Liver (tissue), 3 donors: ENCODE results near the gene NXN.

Source experiments
- CTCF ChIP-seq: fragments of 150-350 bp; IDR thresholded peaks from 2 replicates; pipeline ENCODE4 v1.5.1; 2017; ENCODE audit warnings: improper control_type of control experiment, low read depth, low read length; ENCODE audit not compliant: missing input control
- HNF4A ChIP-seq, 2 donors: conservative IDR thresholded peaks; 2 replicates each; pipeline ENCODE4 v1.6.1; 2016; ENCODE audit warnings: antibody characterized with exemption in 2 of 2, mild to moderate bottlenecking in 2 of 2
- MAX ChIP-seq: IDR thresholded peaks from 2 replicates; pipeline ENCODE4 v1.6.1; 2016; ENCODE audit warnings: antibody characterized with exemption
- RAD21 ChIP-seq, 2 donors: IDR thresholded peaks; 2 replicates each; pipeline ENCODE4 v1.6.1; 2016; ENCODE audit warnings: antibody characterized with exemption in 2 of 2, mild to moderate bottlenecking in 2 of 2
- REST ChIP-seq: IDR thresholded peaks from 2 replicates; pipeline ENCODE4 v1.6.1; 2016; ENCODE audit warnings: antibody characterized with exemption, mild to moderate bottlenecking
- donor health status: healthy.
- donor health status: healthy.

- TF ChIP-seq CTCF (no peak), MAX (no peak), RAD21 (IDR thresholded peaks at IDR 0.05) (no peak), REST (no peak), HNF4A (conservative IDR thresholded peaks at IDR 0.05) (no peak)
These were observed 187.7 kb downstream of the NXN start for GRCh38 chr17:791829-792228.
